Fibroblast of skin of abdomen (primary cell): ENCODE data around the gene VEGFC.
A peak's percentile ranks its signal among the peaks of the same experiment; 100 is the strongest.

Source experiments
- DNase-seq: peaks from one replicate; pipeline ENCODE4 v3.0.0-alpha.2; 2013

VEGFC gene

GRCh38 chr4:176761872-176762271 lies 30.9 kb downstream of the VEGFC start:
- no peak for DNase-seq

- no peak for DNase-seq
Measured at GRCh38 chr4:176760471-176760870, 32.3 kb downstream of the VEGFC start.

- DNase-seq: no peak
Measured at GRCh38 chr4:176758731-176759130, 34.0 kb downstream of the VEGFC start.

GRCh38 chr4:176758323-176758722 lies 34.4 kb downstream of the VEGFC start:
- no peak for DNase-seq

- peak; percentile 33 for DNase-seq
Measured at GRCh38 chr4:176755613-176756012, 37.1 kb downstream of the VEGFC start.

GRCh38 chr4:176755001-176755400 lies 37.7 kb downstream of the VEGFC start:
- no peak for DNase-seq

- DNase-seq: peak; percentile 97
Measured at GRCh38 chr4:176753049-176753448, 39.7 kb downstream of the VEGFC start.

GRCh38 chr4:176752191-176752749 lies 40.5 kb downstream of the VEGFC start:
- DNase-seq: no peak

- DNase-seq: no peak
Measured at GRCh38 chr4:176751061-176751460, 41.7 kb downstream of the VEGFC start.

GRCh38 chr4:176746846-176747245 lies 45.9 kb downstream of the VEGFC start:
- peak; percentile 37 for DNase-seq

- no peak for DNase-seq
Measured at GRCh38 chr4:176745902-176746301, 46.8 kb downstream of the VEGFC start.

GRCh38 chr4:176744091-176744490 lies 48.6 kb downstream of the VEGFC start:
- DNase-seq: no peak

GRCh38 chr4:176742211-176742610 lies 50.5 kb downstream of the VEGFC start:
- DNase-seq: no peak

- no peak for DNase-seq
Measured at GRCh38 chr4:176741253-176741652, 51.5 kb downstream of the VEGFC start.

GRCh38 chr4:176735300-176735699 lies 57.4 kb downstream of the VEGFC start:
- peak; percentile 42 for DNase-seq

GRCh38 chr4:176734461-176734860 lies 58.3 kb downstream of the VEGFC start:
- peak; percentile 19 for DNase-seq

GRCh38 chr4:176729489-176729888 lies 63.2 kb downstream of the VEGFC start:
- peak; percentile 31 for DNase-seq

- DNase-seq: peak; percentile 34
Measured at GRCh38 chr4:176726803-176727202, 65.9 kb downstream of the VEGFC start.

GRCh38 chr4:176721459-176721858 lies 71.3 kb downstream of the VEGFC start:
- no peak for DNase-seq

- peak; percentile 12 for DNase-seq
Measured at GRCh38 chr4:176718881-176719280, 73.8 kb downstream of the VEGFC start.

- DNase-seq: no peak
Measured at GRCh38 chr4:176717237-176717636, 75.5 kb downstream of the VEGFC start.

- DNase-seq: peak; percentile 10
Measured at GRCh38 chr4:176709417-176709816, 83.3 kb downstream of the VEGFC start.

GRCh38 chr4:176708771-176709311 lies 83.9 kb downstream of the VEGFC start:
- peak; percentile 45 for DNase-seq

GRCh38 chr4:176690716-176691115 lies 102.0 kb downstream of the VEGFC start:
- no peak for DNase-seq

- DNase-seq: no peak
Measured at GRCh38 chr4:176680668-176681180, 112.0 kb downstream of the VEGFC start.
